ENCODE measurements around the gene CTU1. TPM values are rescaled to one million over a fixed set of nuclear protein-coding genes. Genes with fewer than 3 reads are reported as not detected.

The CTU1 gene
- total RNA-seq, 1 experiment from 2014 or later = 26.5 TPM

DNA sequence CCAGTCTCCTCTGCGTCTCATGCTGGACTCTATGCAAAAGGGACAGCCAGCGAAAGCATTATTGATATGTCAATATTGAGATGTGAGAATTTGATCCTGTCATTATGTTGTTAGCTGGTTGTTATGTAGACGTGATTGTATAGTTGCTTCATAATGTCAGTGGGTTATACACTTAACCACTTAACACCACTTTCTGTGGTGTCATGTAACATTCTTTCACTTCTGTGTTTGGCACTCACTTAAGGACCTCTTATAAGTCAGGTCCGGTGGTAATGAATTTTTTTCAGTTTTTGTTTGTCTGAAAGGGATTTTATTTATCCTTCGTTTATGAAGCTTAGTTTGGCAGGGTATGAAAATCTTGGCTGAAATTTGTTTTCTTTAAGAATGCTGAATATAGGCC lies 26.8 kb upstream of the CTU1 start:
- no peak for DNase-seq (ENCODE audit: low read depth)

GRCh38 chr19:51131780-51132680 lies 23.8 kb upstream of the CTU1 start:
- peak; percentile 30 for DNase-seq (ENCODE audit: low read depth)

DNA sequence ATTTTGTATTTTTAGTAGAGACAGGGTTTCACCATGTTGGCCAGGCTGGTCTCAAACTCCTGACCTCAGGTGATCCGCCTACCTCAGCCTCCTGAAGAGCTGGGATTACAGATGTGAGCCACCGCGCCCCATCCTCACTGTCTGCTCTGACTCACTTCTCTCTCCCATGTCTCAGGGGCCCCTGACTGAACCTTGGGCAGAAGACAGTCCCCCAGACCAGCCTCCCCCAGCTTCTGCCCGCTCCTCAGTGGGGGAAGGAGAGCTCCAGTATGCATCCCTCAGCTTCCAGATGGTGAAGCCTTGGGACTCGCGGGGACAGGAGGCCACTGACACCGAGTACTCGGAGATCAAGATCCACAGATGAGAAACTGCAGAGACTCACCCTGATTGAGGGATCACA lies 21.5 kb upstream of the CTU1 start:
- no peak for DNase-seq (ENCODE audit: low read depth)

DNA sequence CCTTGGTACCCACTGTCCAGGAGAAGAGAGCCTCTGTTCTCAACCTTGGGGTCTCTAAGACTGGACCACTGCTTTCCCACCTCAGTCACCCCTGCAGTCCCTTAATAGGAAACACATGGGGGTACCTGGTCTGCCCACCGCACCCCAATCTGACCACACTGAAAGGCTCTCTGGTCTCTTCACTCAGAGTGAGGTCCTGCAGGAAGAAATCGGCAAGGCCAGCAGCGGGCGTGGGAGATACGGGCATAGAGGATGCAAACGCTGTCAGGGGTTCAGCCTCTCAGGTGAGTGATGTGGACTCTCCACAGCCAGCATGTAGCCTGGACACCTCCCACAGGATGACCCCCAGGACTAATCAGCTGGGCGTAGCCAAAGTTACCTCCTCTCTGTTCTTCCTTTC lies 20.0 kb upstream of the CTU1 start:
- no peak for DNase-seq (ENCODE audit: low read depth)

DNA sequence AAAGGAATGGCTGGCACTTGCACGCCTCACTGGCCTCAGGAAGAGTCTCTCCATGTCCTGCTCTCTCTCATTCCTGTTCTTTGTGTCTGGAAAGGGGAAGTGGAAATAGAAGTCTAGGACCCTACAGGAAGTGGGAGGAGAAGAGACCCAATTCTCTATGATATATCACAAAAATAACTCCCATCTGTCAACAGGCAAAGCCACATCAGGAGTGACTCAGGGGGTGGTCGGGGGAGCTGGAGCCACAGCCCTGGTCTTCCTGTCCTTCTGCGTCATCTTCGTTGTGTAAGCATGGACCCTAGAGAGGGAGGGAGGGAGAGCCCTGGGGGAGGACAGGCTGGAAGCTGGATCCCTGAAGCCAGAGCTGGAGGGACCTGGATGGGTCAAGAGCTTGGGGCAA lies 19.5 kb upstream of the CTU1 start:
- DNase-seq (ENCODE audit: low read depth) = peak; percentile 94

DNA sequence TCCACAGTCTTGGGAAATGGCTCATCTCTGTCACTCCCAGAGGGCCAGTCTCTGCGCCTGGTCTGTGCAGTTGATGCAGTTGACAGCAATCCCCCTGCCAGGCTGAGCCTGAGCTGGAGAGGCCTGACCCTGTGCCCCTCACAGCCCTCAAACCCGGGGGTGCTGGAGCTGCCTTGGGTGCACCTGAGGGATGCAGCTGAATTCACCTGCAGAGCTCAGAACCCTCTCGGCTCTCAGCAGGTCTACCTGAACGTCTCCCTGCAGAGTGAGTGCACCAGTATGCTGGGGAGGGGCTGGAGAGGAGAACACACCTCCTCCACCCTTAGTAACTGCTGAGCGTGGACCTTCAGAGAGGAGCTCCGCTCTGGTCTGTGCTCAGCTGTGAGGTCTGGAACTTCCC lies 18.8 kb upstream of the CTU1 start:
- no peak for DNase-seq (ENCODE audit: low read depth)

- DNase-seq (ENCODE audit: low read depth) = no peak
Observed at GRCh38 chr19:51125421-51126075, 17.3 kb upstream of the CTU1 start.

- DNase-seq (ENCODE audit: low read depth) = no peak
Observed at GRCh38 chr19:51124729-51125128, 16.5 kb upstream of the CTU1 start, which contains the start of gene SIGLEC9. Gene SIGLEC9 (plus strand): TSS chr19:51124906. CDS start chr19:51124975, 69 bp downstream.

GRCh38 chr19:51124216-51124615 lies 16.0 kb upstream of the CTU1 start:
- no peak for DNase-seq (ENCODE audit: low read depth)

DNA sequence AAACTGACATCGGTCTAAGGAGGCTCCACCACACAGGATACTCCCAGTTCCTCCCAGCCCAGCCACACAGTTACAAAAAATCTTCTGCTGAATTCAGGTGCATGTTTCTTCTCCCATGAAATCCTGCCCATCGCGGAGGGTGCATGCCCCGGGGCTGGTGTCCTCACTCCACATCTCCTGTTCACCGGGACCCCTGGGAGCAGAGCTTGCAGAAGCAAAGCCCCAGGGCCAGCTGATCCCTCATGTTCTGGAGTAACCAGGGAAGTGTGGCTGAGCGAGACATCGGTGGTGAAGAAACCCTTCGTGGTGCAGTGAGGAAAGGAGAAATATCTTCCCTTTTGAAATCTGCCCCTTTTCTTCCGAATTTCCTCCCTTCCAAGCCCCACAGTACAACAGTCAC lies 15.6 kb upstream of the CTU1 start:
- no peak for DNase-seq (ENCODE audit: low read depth)

GRCh38 chr19:51123381-51123800 lies 15.2 kb upstream of the CTU1 start:
- DNase-seq (ENCODE audit: low read depth) = no peak

- peak; percentile 86 for DNase-seq (ENCODE audit: low read depth)
Observed at GRCh38 chr19:51122112-51122981, 14.1 kb upstream of the CTU1 start.

DNA sequence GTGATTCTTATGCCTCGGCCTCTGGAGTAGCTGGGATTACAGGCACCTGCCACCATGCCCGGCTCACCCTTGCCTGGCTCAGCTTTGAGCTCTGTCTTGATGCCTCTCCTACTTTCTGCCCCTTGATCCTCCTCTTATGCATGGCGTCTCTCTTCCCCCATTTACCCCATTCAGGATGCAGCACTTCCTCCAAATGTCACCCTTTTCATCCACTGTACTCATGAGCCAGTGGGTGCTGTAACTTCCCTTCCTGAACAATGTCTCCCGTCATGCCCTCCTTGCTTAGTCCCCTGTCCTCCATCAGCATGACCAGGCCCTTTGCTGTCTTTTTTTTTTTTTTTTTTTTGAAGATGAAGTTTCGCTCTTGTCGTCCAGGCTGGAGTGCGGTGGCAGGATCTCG lies 13.0 kb upstream of the CTU1 start:
- no peak for DNase-seq (ENCODE audit: low read depth)

GRCh38 chr19:51120160-51120559 lies 12.0 kb upstream of the CTU1 start:
- DNase-seq (ENCODE audit: low read depth) = no peak

- DNase-seq (ENCODE audit: low read depth) = no peak
Observed at GRCh38 chr19:51119611-51120010, 11.4 kb upstream of the CTU1 start.

DNA sequence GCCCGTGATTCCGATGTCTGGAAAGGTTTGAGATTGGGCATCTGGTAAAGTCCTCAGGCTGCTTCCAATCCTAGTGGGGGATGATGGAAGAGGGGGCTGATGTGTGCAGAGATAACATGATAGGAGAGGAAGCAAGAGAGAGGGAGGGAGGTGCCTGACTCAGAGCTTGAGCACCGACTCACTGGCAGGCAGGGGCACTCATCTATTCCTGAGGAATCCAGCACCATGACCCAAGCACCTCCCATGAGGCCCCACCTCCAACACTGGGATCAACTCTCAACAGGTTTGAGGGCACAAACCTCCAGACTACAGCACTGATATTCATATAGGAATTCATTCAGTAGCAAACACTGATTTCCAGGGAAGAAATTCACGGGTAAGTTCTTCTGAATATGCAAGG lies 10.9 kb upstream of the CTU1 start:
- DNase-seq (ENCODE audit: low read depth) = peak; percentile 60

- DNase-seq (ENCODE audit: low read depth) = peak; percentile 27
Observed at GRCh38 chr19:51116736-51117286, 8.6 kb upstream of the CTU1 start.

DNA sequence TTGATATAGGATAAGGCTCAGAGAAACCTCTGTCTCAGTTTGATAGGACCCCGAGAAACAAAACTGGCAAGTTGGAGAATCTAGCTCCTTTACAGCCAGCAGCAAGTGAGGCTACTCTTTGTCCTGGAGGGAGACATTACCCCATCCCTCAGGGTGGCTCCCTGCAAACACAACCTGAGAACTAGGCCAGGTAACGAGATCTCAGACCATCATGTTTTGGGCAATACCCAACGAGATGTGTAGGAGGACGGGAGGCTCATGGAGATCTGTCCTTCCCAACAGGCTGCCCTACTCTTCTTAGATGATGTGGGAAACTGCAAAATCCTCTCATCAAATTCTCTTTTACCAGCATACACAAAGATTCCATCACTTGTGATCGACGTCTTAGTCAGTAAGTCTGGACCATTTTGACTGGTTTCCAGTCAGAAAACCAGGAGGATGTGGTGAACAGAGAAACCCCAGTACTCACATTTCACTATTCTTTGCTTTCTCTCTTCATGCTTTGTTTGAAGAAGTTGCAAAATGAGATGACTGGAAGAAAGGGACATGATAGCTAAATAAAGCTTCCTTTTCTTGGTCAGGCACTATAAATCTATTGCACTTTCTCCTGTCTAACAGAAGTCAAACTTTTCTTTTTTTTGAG lies 6.0 kb upstream of the CTU1 start:
- no peak for DNase-seq (ENCODE audit: low read depth)

GRCh38 chr19:51111606-51112005 lies 3.4 kb upstream of the CTU1 start:
- DNase-seq (ENCODE audit: low read depth) = peak; percentile 24

DNA sequence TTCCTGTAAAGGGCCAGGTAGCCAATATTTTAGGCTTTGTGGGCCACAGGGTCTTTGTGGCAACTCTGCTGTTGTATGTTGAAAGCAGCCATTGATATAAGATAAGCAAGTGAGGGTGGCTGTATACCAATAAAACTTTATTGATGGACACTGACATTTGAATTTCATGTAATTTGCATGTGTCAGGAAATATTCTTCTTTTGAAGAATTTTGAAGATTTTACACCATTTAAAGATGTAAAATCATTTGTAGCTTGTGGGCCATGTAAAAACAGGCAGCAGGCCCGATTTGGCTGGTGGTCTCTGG lies 2.4 kb upstream of the CTU1 start:
- DNase-seq (ENCODE audit: low read depth) = no peak

DNA sequence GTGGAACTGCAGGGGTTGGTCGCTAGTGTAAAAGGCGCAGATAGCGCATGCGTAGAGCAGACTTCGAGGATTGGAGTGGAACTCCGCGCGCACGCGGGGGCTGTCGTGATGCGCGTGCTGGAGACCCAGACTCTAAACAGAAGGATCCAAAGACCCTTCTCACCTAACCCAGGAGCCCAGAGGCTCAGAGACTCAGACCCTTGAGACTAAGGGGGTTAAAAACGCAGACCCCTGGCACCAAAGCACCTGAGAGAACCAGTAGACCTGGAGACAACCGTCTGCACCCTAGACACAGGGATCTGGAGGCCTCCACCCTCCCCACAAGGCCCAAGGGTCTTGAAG lies 567 bp upstream of the CTU1 start:
- DNase-seq (ENCODE audit: low read depth) = no peak
